Right renal pelvis (tissue), 4 donors: ENCODE results near the gene TF. TPM values are rescaled to one million over a fixed set of nuclear protein-coding genes. Genes with fewer than 3 reads are reported as not detected.

ENCODE experiments used
- DNase-seq, 4 donors: peaks; one replicate each; pipeline ENCODE4 v3.0.0-alpha.2; 2013; ENCODE audit warnings: low read depth in 4 of 4, low spot score in 3 of 4, missing footprints in 1 of 4
- polyA plus RNA-seq, 4 donors: library from polyadenylated mRNA; unstranded; fragments of 120-200 nt; gene quantifications; one replicate each; pipeline ENCODE4 v1.2.1, GENCODE V29; 2013; ENCODE audit not compliant: insufficient read length in 4 of 4

The TF gene
- polyA plus RNA-seq, 4 donors = 2.6 to 8.0 (median 3.4) TPM

GRCh38 chr3:133833880-133834620 is 87.9 kb downstream of the TF start:
- DNase-seq = no peak

DNA sequence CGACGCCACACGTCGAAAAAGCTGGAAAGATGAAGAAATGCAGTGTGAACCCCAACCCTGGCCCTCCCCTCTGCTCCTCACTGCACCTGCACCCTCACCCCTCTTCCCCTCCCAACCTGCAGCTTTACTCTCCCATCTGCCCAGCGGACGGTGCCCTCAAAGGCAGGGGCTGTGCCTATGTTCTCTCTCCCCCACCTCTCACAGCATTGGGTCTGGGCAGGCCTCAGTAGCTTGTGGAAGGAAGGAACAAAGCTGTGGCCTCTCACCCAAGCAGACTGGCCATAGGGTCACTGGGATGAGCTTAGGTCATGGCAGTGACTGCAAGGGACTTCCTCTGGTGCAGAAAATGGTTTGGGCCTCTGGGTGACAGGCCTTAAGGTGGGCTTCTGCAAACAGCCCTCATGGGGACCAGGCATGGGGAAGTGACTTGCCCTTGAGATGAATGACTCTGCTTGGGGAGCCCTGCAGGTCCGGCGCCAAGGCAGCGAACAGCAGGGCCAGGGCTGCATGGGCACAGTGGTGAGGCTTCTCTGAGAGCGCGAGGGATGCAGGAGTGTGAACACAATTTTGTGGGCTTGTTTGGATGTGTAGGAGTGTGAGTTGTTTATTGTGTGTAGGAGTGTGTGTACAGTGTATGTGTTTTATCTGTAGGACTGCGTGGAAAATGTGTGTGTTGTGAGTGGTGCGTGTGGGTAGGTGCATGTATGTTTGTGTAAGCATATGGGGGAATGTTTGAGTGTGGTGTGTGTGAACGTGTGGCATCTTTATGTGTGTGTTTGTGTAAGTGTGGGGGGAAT is 88.6 kb downstream of the TF start:
- DNase-seq = no peak

DNA sequence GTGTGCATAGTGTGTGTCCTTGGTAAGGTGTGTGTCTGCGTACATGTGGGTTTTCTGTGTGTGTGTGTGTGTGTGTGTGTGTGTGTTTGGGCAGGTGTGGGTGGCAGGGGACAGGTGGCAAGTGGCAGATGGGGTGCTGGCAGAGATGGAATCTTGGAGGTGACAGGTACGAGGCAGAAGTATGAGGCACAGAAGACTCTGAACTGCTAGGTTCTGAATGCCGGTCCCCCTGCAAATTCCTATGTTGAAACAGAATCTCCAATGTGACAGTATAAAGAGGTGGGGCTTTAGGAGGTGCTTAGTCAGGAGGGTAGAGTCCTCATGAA is 89.2 kb downstream of the TF start:
- no peak for DNase-seq

- DNase-seq = no peak
Observed at GRCh38 chr3:133835961-133836360, 89.8 kb downstream of the TF start.

- no peak for DNase-seq
Observed at GRCh38 chr3:133836497-133837158, 90.4 kb downstream of the TF start.

GRCh38 chr3:133837487-133838295 is 91.5 kb downstream of the TF start:
- no peak for DNase-seq

GRCh38 chr3:133838296-133838789 is 92.2 kb downstream of the TF start:
- no peak for DNase-seq

- no peak for DNase-seq
Observed at GRCh38 chr3:133838916-133839800, 93.0 kb downstream of the TF start.

- no peak for DNase-seq
Observed at GRCh38 chr3:133840055-133840737, 94.0 kb downstream of the TF start.

DNA sequence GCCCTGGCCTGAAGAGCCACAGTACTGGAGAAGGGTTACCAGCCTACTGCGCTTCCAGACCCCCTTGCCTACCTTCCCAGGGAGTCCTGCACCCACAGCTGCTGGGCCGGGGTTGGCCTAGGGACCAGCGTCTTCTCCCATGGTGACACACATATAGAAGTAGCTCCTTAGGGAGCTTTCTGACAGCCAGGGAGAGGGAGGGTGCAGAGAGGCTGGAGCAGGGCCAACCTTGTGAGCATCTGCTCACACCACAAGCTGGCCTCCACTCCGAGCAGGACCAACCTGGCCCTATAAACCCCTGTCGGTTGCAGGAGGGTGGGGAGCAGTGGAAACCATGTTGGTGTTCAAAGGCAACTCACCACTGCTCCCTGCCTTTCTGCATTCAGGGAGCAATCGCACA is 94.6 kb downstream of the TF start:
- no peak for DNase-seq

- DNase-seq = no peak
Observed at GRCh38 chr3:133841196-133841595, 95.0 kb downstream of the TF start.

DNA sequence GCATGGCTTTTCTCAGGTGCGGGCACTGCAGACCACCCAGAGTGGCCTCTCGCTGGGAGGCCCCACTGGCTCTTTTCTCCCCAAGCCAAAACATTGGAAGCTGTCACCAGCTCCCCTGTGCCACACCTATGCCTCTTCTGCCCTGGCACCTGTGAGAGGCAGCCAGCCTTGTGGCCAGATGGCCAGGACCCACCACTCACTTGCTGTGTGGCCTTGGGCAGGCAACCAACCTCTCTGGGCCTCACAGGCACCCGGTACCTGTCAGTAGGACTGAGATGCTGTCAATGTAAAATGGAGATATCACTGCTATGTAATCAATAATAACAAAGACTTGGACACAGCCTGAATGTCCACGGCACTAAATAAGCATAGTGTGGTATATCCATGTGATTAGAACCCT is 96.0 kb downstream of the TF start:
- no peak for DNase-seq

DNA sequence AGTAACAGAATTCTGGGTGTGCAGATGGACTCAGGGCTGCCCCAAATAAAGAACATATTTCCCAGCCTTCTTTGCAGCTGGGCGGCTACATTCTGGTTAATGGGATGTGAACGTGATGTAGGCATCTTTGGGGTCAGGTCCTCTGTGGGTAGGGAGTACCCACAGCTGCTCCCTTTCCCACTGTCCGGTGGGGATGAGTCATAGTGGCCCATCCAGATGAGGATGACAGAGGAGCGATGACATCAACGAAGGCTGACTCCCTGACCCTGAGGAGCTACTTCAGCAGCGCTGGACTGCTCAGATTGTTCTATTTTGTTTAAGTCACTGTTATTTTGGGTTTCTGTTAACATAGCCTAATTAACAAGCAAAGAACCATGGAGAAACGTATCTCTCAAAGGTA is 97.4 kb downstream of the TF start:
- DNase-seq = no peak

GRCh38 chr3:133845127-133845526 is 98.9 kb downstream of the TF start:
- no peak for DNase-seq

Other genes starting within 250 kb of the TF start
- gene CDV3, start 172.7 kb upstream of the TF start, polyA plus RNA-seq = 100 to 1,000 TPM; 130 to 159 (median 154) TPM
- 10 to 100 TPM; 36.5 to 48.3 (median 45.1) TPM for gene TOPBP1, start 84.5 kb upstream of the TF start, polyA plus RNA-seq
- gene SRPRB, start 59.4 kb downstream of the TF start, polyA plus RNA-seq = 10 to 100 TPM; 51.1 to 59.3 (median 53.4) TPM
- gene RAB6B, start 149.5 kb downstream of the TF start, polyA plus RNA-seq = 10 to 100 TPM; 14.5 to 19.4 (median 17.6) TPM